Natural killer cell treated with Interleukin-12 subunit alpha and Interleukin-12 subunit beta and Interleukin-15 and Interleukin-18, amount 100 ng/mL, for 72 hours (primary cell): ENCODE results near the gene INPP4B. TPM values are rescaled to one million over a fixed set of nuclear protein-coding genes. Genes with fewer than 3 reads are reported as not detected.

Source experiments
- ATAC-seq, 2 donors: fragments of 150-1000 bp; cut with Tn5 transposase in 1 of 2; sonication (Bioruptor Pico), chemical (Tn5 transposase) in 1 of 2; 2 replicates each; pipeline ENCODE4 v1.10.0; 2021
- DNase-seq: peaks from one replicate; pipeline ENCODE4 v3.0.0; 2022; ENCODE audit warnings: low spot score
- H3K27ac Mint-ChIP-seq, 2 donors: 1 replicate in 1 of 2; 2 replicates in 1 of 2; pipeline ENCODE4 v1.8.0; 2022; ENCODE audit warnings: mixed read lengths in 2 of 2, mild to moderate bottlenecking in 1 of 2, moderate library complexity in 1 of 2
- H3K27me3 Mint-ChIP-seq, 2 donors: 1 replicate in 1 of 2; 2 replicates in 1 of 2; pipeline ENCODE4 v1.8.0; 2022; ENCODE audit warnings: mixed read lengths in 2 of 2
- H3K36me3 Mint-ChIP-seq: one replicate; pipeline ENCODE4 v1.8.0; 2022; ENCODE audit warnings: mixed read lengths
- H3K4me1 Mint-ChIP-seq, 2 donors: 1 replicate in 1 of 2; 2 replicates in 1 of 2; pipeline ENCODE4 v1.8.0; 2022; ENCODE audit warnings: low read depth in 2 of 2, mixed read lengths in 2 of 2, mild to moderate bottlenecking in 1 of 2
- H3K4me3 Mint-ChIP-seq: one replicate; pipeline ENCODE4 v1.8.0; 2022; ENCODE audit warnings: mixed read lengths
- H3K9me3 Mint-ChIP-seq: 2 replicates; pipeline ENCODE4 v1.8.0; 2022; ENCODE audit warnings: mixed read lengths
- total RNA-seq, 2 donors: library from RNA; stranded (reverse); gene quantifications; one replicate each; pipeline ENCODE4 v1.2.3, GENCODE V29; 2022

The INPP4B gene
- total RNA-seq, 2 donors from 2014 or later = 3.2 to 25.6 TPM

GRCh38 chr4:142595222-142595871 is 250.8 kb downstream of the INPP4B start:
- H3K4me3 Mint-ChIP-seq = no peak overlapping the region
- no peak overlapping the region for H3K27ac Mint-ChIP-seq
- no peaks in the 10 kb centered on the region for H3K27me3 Mint-ChIP-seq
- no peak for ATAC-seq
- H3K36me3 Mint-ChIP-seq = no peaks in the 10 kb centered on the region
- no peak for DNase-seq
- no peaks in the 10 kb centered on the region for H3K4me1 Mint-ChIP-seq
- peaks cover 14% of the 10 kb centered on the region for H3K9me3 Mint-ChIP-seq

- no peak for ATAC-seq
- peaks cover 6% of the 10 kb centered on the region for H3K9me3 Mint-ChIP-seq
- no peak overlapping the region for H3K4me3 Mint-ChIP-seq
- no peaks in the 10 kb centered on the region for H3K36me3 Mint-ChIP-seq
- H3K27me3 Mint-ChIP-seq = no peaks in the 10 kb centered on the region
- no peak overlapping the region for H3K27ac Mint-ChIP-seq
- no peak for DNase-seq
- H3K4me1 Mint-ChIP-seq = no peaks in the 10 kb centered on the region
These were observed 260.7 kb downstream of the INPP4B start for GRCh38 chr4:142585411-142585810.

- H3K9me3 Mint-ChIP-seq = peaks cover 4% of the 10 kb centered on the region
- H3K27me3 Mint-ChIP-seq = no peaks in the 10 kb centered on the region
- DNase-seq = no peak
- no peak overlapping the region for H3K27ac Mint-ChIP-seq
- no peak overlapping the region for H3K4me3 Mint-ChIP-seq
- no peaks in the 10 kb centered on the region for H3K36me3 Mint-ChIP-seq
- no peaks in the 10 kb centered on the region for H3K4me1 Mint-ChIP-seq
- ATAC-seq = no peak
These were observed 262.4 kb downstream of the INPP4B start for GRCh38 chr4:142583708-142584107.

- H3K36me3 Mint-ChIP-seq = no peaks in the 10 kb centered on the region
- no peaks in the 10 kb centered on the region for H3K4me1 Mint-ChIP-seq
- no peak overlapping the region for H3K27ac Mint-ChIP-seq
- DNase-seq = no peak
- no peak for ATAC-seq
- no peaks in the 10 kb centered on the region for H3K27me3 Mint-ChIP-seq
- H3K9me3 Mint-ChIP-seq = peaks cover 3% of the 10 kb centered on the region
- no peak overlapping the region for H3K4me3 Mint-ChIP-seq
These were observed 263.8 kb downstream of the INPP4B start for GRCh38 chr4:142582340-142582739.

- DNase-seq = no peak
- Mint-ChIP-seq H3K9me3 (peaks cover 3% of the 10 kb centered on the region), H3K4me3 (no peak overlapping the region), H3K36me3 (no peaks in the 10 kb centered on the region), H3K27me3 (no peaks in the 10 kb centered on the region), H3K27ac (no peak overlapping the region), H3K4me1 (no peaks in the 10 kb centered on the region)
- no peak for ATAC-seq
These were observed 264.2 kb downstream of the INPP4B start for GRCh38 chr4:142581881-142582280.

- H3K27me3 Mint-ChIP-seq = no peaks in the 10 kb centered on the region
These were observed 266.7 kb downstream of the INPP4B start for GRCh38 chr4:142579443-142579842.

GRCh38 chr4:142574306-142574705 is 271.8 kb downstream of the INPP4B start:
- DNase-seq (no peak), ATAC-seq (peak in 1 of 2 donors; percentile 54)
- peaks cover 0 to 5% of the 10 kb centered on the region in 2 donors for H3K4me1 Mint-ChIP-seq
- no peak overlapping the region for H3K4me3 Mint-ChIP-seq
- peaks cover 5% of the 10 kb centered on the region for H3K9me3 Mint-ChIP-seq
- no peak overlapping the region for H3K27ac Mint-ChIP-seq
- H3K27me3 Mint-ChIP-seq = no peaks in the 10 kb centered on the region
- H3K36me3 Mint-ChIP-seq = no peaks in the 10 kb centered on the region

More at GRCh38 chr4:142579443-142579842, 266.7 kb downstream of the INPP4B start:
- Mint-ChIP-seq H3K4me1 (peaks cover 0 to under 1% of the 10 kb centered on the region in 2 donors), H3K36me3 (no peaks in the 10 kb centered on the region), H3K4me3 (no peak overlapping the region), H3K27ac (no peak overlapping the region), H3K9me3 (no peaks in the 10 kb centered on the region)
- ATAC-seq (no peak), DNase-seq (no peak)

- H3K36me3 Mint-ChIP-seq = no peaks in the 10 kb centered on the region
These were observed 274.0 kb downstream of the INPP4B start for GRCh38 chr4:142572071-142572470.

GRCh38 chr4:142567620-142568451 is 278.3 kb downstream of the INPP4B start:
- Mint-ChIP-seq H3K27me3 (no peaks in the 10 kb centered on the region), H3K4me1 (peaks cover 0 to 7% of the 10 kb centered on the region in 2 donors), H3K27ac (peak overlapping the region; percentile 25 to 82), H3K4me3 (peak overlapping the region; percentile 83), H3K36me3 (no peaks in the 10 kb centered on the region), H3K9me3 (peaks cover 6% of the 10 kb centered on the region)
- DNase-seq (no peak), ATAC-seq (no peak)

More at GRCh38 chr4:142572071-142572470, 274.0 kb downstream of the INPP4B start:
- no peak overlapping the region for H3K4me3 Mint-ChIP-seq
- DNase-seq (no peak), ATAC-seq (no peak)
- peaks cover 0 to 5% of the 10 kb centered on the region in 2 donors for H3K4me1 Mint-ChIP-seq
- peaks cover 5% of the 10 kb centered on the region for H3K9me3 Mint-ChIP-seq
- no peaks in the 10 kb centered on the region for H3K27me3 Mint-ChIP-seq
- no peak overlapping the region for H3K27ac Mint-ChIP-seq

GRCh38 chr4:142567199-142567598 is 278.9 kb downstream of the INPP4B start:
- H3K36me3 Mint-ChIP-seq = no peaks in the 10 kb centered on the region
- ATAC-seq (peak in 1 of 2 donors; percentile 75), DNase-seq (no peak)
- H3K4me3 Mint-ChIP-seq = peak overlapping the region; percentile 83
- no peaks in the 10 kb centered on the region for H3K27me3 Mint-ChIP-seq
- peak overlapping the region; percentile 78 to 86 for H3K27ac Mint-ChIP-seq
- H3K9me3 Mint-ChIP-seq = peaks cover 6% of the 10 kb centered on the region
- peaks cover 0 to 7% of the 10 kb centered on the region in 2 donors for H3K4me1 Mint-ChIP-seq

GRCh38 chr4:142566777-142567176 is 279.3 kb downstream of the INPP4B start:
- H3K27ac Mint-ChIP-seq = peak overlapping the region; percentile 78 to 86
- H3K4me3 Mint-ChIP-seq = peak overlapping the region; percentile 83
- peak in 1 of 2 donors; percentile 41 for ATAC-seq
- peaks cover 0 to 7% of the 10 kb centered on the region in 2 donors for H3K4me1 Mint-ChIP-seq
- no peak for DNase-seq
- H3K36me3 Mint-ChIP-seq = no peaks in the 10 kb centered on the region
- H3K27me3 Mint-ChIP-seq = no peaks in the 10 kb centered on the region
- peaks cover 6% of the 10 kb centered on the region for H3K9me3 Mint-ChIP-seq

- DNase-seq = no peak
- H3K4me1 Mint-ChIP-seq = peaks cover 0 to 7% of the 10 kb centered on the region in 2 donors
These were observed 279.9 kb downstream of the INPP4B start for GRCh38 chr4:142566243-142566642.

GRCh38 chr4:142565771-142566170 is 280.3 kb downstream of the INPP4B start:
- peak in 1 of 2 donors; percentile 94 for ATAC-seq
- peak overlapping the region; percentile 83 for H3K4me3 Mint-ChIP-seq
- no peaks in the 10 kb centered on the region for H3K27me3 Mint-ChIP-seq
- peak overlapping the region; percentile 78 to 86 for H3K27ac Mint-ChIP-seq
- peaks cover 6% of the 10 kb centered on the region for H3K9me3 Mint-ChIP-seq
- no peak for DNase-seq
- H3K36me3 Mint-ChIP-seq = no peaks in the 10 kb centered on the region
- peaks cover 0 to 7% of the 10 kb centered on the region in 2 donors for H3K4me1 Mint-ChIP-seq

More at GRCh38 chr4:142566243-142566642, 279.9 kb downstream of the INPP4B start:
- Mint-ChIP-seq H3K27ac (peak overlapping the region; percentile 78 to 86), H3K4me3 (peak overlapping the region; percentile 83), H3K9me3 (peaks cover 6% of the 10 kb centered on the region), H3K36me3 (no peaks in the 10 kb centered on the region), H3K27me3 (no peaks in the 10 kb centered on the region)
- no peak for ATAC-seq
